Esophagus muscularis mucosa (tissue), 3 donors: ENCODE data around the gene SMARCA1.

Experiments used
- CTCF ChIP-seq, 3 experiments: fragments of 200-600 bp in 2 of 3; fragments of 450-650 bp in 1 of 3; sonication (generic) in 2 of 3; IDR thresholded peaks; one replicate each; pipeline ENCODE4 v1.5.1; 2017 to 2019; ENCODE audit warnings: antibody characterized with exemption in 3 of 3, mild to moderate bottlenecking in 2 of 3, moderate library complexity in 1 of 3
- POLR2A ChIP-seq: fragments of 450-650 bp; IDR thresholded peaks from one replicate; pipeline ENCODE4 v1.6.1; 2017; ENCODE audit warnings: antibody characterized with exemption, moderate library complexity, mild to moderate bottlenecking, low read depth

- TF ChIP-seq POLR2A (no peak), CTCF (IDR thresholded peaks at IDR 0.05) (no peak)
Measured at GRCh38 chrX:129556806-129557315, 33.6 kb upstream of the SMARCA1 start.
